Lung (tissue), 12 donors: ENCODE data around the gene KLHL29. TPM values are rescaled to one million over a fixed set of nuclear protein-coding genes. Genes with fewer than 3 reads are reported as not detected.

Experiments
- ATAC-seq: fragments of 200-7000 bp; cut with Tn5 transposase; one replicate; pipeline ENCODE4 v1.9.1; 2020; ENCODE audit warnings: moderate number of reproducible peaks; ENCODE audit not compliant: insufficient read depth, low FRiP score
- DNase-seq, 3 donors: peaks; one replicate each; pipeline ENCODE4 v3.0.0-alpha.2; 2013 to 2017
- H3K27ac ChIP-seq, 2 donors: one replicate each; pipeline ENCODE4 v1.5.1; 2013; ENCODE audit warnings: mild to moderate bottlenecking in 2 of 2, moderate library complexity in 2 of 2, control low read depth in 1 of 2, inconsistent platforms in 1 of 2, low read depth in 1 of 2, low read length in 1 of 2
- H3K27me3 ChIP-seq, 3 donors: one replicate each; pipeline ENCODE4 v1.5.1; 2013; ENCODE audit warnings: low read length in 2 of 3; ENCODE audit not compliant: control insufficient read depth in 3 of 3, insufficient read depth in 3 of 3
- H3K36me3 ChIP-seq, 4 donors: one replicate each; pipeline ENCODE4 v1.5.1; 2013; ENCODE audit warnings: low read length in 4 of 4, mild to moderate bottlenecking in 1 of 4, moderate library complexity in 1 of 4; ENCODE audit not compliant: control insufficient read depth in 4 of 4, insufficient read depth in 4 of 4
- H3K4me1 ChIP-seq, 5 donors: one replicate each; pipeline ENCODE4 v1.5.1; 2013; ENCODE audit warnings: low read length in 5 of 5, mild to moderate bottlenecking in 2 of 5, moderate library complexity in 1 of 5; ENCODE audit not compliant: control insufficient read depth in 5 of 5, insufficient read depth in 5 of 5
- H3K4me3 ChIP-seq: one replicate; pipeline ENCODE4 v1.5.1; 2013; ENCODE audit warnings: mild to moderate bottlenecking, control low read depth, moderate library complexity
- H3K9ac ChIP-seq, 2 donors: one replicate each; pipeline ENCODE4 v1.5.1; 2013; ENCODE audit warnings: low read length in 2 of 2, control low read depth in 1 of 2; ENCODE audit not compliant: insufficient read depth in 1 of 2
- H3K9me3 ChIP-seq, 4 donors: one replicate each; pipeline ENCODE4 v1.5.1; 2013; ENCODE audit warnings: low read length in 3 of 4, mild to moderate bottlenecking in 1 of 4, moderate library complexity in 1 of 4; ENCODE audit not compliant: control insufficient read depth in 4 of 4, insufficient read depth in 3 of 4
- WGBS, 2 donors: extraction: QIAGEN DNeasy Blood & Tissue Kit; methylation state at CpG; one replicate each; pipeline ENCODE4 v1.1.7; 2013; 5-methylcytosine and 5-hydroxymethylcytosine counted together
- polyA plus RNA-seq, 2 donors: library from polyadenylated mRNA; stranded (reverse); fragments of 200-250 nt; gene quantifications; one replicate each; pipeline ENCODE4 v1.2.1, GENCODE V29; 2013
- total RNA-seq, 2 donors: library from RNA; depleted of rRNA in 1 of 2; stranded (reverse); fragments of >200 nt in 1 of 2; gene quantifications; one replicate each; pipeline ENCODE4 v1.2.1, GENCODE V29; 2014 to 2021
- TF ChIP-seq, protein P1 (sequence below): IDR thresholded peaks from 2 replicates; pipeline ENCODE4 v1.5.1; 2012; ENCODE audit warnings: mild to moderate bottlenecking; ENCODE audit errors: control extremely low read depth, extremely low read depth
- donor health status: control.
- donor health status: control.
- donor health status: Bipolar disorder and iron deficiency.
- donor health status: healthy.
- donor health status: DM: yes; HTN: yes; CAD: no.

KLHL29 gene
- total and polyA plus RNA-seq, 4 donors: 2.7 to 16.2 (median 3.5) TPM

DNA sequence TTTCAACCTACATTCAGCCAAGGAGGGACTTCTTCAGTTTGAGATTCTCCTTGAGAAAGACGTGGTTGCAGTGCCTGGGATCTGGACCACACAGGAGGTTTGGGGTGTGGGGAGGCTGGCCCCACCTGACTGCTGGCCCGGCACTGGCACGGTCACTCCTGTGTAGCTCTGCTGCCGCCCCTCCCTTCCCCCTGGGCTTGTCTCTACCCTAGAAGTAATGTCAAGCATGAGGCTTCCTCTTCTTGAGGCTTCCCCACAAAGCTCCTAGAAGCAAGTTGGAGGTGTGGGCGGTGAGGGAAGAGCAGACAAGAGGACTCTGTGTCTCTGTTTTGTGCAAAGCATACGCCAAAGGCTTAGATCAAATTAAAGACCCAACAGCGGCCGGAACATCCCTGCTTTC, 8.7 kb downstream of the KLHL29 start:
- DNase-seq (no peak), ATAC-seq (no peak)
- H3K9me3 ChIP-seq: no peaks in the 10 kb centered on the region
- H3K9ac ChIP-seq: no peak overlapping the region
- H3K27ac ChIP-seq: no peak overlapping the region
- H3K27me3 ChIP-seq: peaks cover 0 to 17% (median 15%) of the 10 kb centered on the region in 3 donors
- 68 to 74% methylated on average over 8 of the region's 8 CpGs for WGBS, 2 donors
- H3K36me3 ChIP-seq: no peaks in the 10 kb centered on the region
- H3K4me1 ChIP-seq: no peaks in the 10 kb centered on the region
- TF ChIP-seq, protein P1, sequence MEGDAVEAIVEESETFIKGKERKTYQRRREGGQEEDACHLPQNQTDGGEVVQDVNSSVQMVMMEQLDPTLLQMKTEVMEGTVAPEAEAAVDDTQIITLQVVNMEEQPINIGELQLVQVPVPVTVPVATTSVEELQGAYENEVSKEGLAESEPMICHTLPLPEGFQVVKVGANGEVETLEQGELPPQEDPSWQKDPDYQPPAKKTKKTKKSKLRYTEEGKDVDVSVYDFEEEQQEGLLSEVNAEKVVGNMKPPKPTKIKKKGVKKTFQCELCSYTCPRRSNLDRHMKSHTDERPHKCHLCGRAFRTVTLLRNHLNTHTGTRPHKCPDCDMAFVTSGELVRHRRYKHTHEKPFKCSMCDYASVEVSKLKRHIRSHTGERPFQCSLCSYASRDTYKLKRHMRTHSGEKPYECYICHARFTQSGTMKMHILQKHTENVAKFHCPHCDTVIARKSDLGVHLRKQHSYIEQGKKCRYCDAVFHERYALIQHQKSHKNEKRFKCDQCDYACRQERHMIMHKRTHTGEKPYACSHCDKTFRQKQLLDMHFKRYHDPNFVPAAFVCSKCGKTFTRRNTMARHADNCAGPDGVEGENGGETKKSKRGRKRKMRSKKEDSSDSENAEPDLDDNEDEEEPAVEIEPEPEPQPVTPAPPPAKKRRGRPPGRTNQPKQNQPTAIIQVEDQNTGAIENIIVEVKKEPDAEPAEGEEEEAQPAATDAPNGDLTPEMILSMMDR: no peak
- H3K4me3 ChIP-seq: no peak overlapping the region

DNA sequence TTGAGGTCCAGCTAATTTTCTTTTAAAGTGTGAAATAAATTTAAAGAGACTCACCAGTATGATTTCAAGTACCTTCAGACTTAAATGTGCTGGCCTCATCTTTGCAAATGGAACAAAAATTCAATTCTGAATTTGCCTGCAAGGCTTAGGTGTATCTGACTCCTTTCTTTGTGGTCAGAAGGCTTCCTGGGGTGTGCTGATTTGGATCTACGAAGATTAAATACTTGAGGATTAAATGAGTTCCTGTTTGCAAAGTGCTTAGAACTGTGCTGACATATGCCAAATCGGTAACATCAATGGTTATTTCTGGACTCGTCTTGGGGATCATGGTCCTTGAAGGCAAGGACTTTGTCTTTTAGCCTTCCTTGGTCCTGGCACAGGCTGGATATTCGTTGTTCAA, 9.7 kb downstream of the KLHL29 start:
- DNase-seq (no peak), ATAC-seq (no peak)
- Histone ChIP-seq H3K9me3 (no peaks in the 10 kb centered on the region), H3K9ac (no peak overlapping the region), H3K27ac (no peak overlapping the region), H3K4me1 (no peaks in the 10 kb centered on the region), H3K27me3 (peaks cover 0 to 9% (median 7%) of the 10 kb centered on the region in 3 donors), H3K36me3 (no peaks in the 10 kb centered on the region), H3K4me3 (no peak overlapping the region)
- 46 to 58% methylated on average over 4 of the region's 4 CpGs for WGBS, 2 donors
- TF ChIP-seq, protein P1: no peak

DNA sequence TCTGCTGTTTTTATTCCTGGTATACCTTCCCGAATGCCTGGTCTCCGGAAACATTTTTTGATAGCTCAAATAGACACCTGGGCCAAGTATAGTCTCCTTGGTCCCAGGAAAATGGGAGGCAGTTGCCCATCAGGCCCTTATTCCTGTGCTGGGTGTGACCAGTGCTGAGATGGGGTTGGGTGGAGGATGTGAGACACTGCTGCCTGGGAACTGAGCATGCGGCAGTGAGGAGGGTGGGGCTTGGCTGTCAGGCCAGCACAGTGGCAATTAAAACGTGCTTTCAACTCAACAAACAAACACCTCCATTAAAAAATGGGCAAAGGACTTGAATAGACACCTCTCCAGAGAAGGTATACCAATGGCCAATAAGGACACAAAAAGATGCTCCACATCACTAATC, 12.5 kb downstream of the KLHL29 start:
- no peak for ATAC-seq
- H3K9ac ChIP-seq: no peak overlapping the region
- peaks cover 0 to 4% (median 3%) of the 10 kb centered on the region in 3 donors for H3K27me3 ChIP-seq
- no peak for DNase-seq
- 70 to 76% methylated on average over 4 of the region's 4 CpGs for WGBS, 2 donors
- no peak overlapping the region for H3K27ac ChIP-seq
- H3K4me1 ChIP-seq: no peaks in the 10 kb centered on the region
- H3K9me3 ChIP-seq: no peaks in the 10 kb centered on the region
- TF ChIP-seq, protein P1: no peak
- no peak overlapping the region for H3K4me3 ChIP-seq
- no peaks in the 10 kb centered on the region for H3K36me3 ChIP-seq

DNA sequence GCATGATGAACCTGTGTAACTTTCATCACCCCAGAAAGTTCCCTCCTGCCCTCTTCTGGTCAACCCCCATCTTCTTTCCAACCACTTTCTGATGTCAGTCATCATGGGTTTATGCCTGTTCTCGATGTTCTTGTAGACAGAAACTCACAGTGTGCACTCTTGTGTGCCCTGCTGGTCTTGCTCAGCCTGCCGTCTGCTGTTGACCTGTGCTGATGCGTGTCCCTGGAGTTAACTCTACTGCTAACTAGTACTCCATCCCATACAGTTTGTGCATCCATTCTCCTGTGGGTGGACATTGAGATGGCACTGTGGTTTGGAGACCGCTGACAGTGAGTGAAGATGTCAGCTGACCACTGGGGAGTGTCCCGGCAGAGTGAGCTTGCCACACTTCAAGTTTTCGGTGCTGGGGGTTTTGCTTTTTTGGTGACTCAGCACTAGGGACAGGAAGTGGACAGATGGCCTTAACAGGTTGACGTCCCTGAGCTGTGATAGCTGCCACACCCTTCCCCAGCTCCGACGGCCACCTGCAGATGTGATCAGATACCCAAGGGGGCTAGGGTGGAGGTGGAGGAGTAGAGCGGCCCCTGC, 14.8 kb downstream of the KLHL29 start:
- Histone ChIP-seq H3K4me3 (no peak overlapping the region), H3K27ac (no peak overlapping the region), H3K9ac (no peak overlapping the region), H3K9me3 (no peaks in the 10 kb centered on the region), H3K27me3 (no peaks in the 10 kb centered on the region), H3K4me1 (peaks cover 0 to 14% (median 6%) of the 10 kb centered on the region in 5 donors), H3K36me3 (no peaks in the 10 kb centered on the region)
- TF ChIP-seq, protein P1: no peak
- WGBS, 2 donors: 76 to 81% methylated on average over 10 of the region's 10 CpGs
- DNase-seq: no peak
- no peak for ATAC-seq
